Kidney (tissue), 14 donors: ENCODE results near the gene PA2G4. TPM values are rescaled to one million over a fixed set of nuclear protein-coding genes. Genes with fewer than 3 reads are reported as not detected.

Experiments
- DNase-seq, 5 donors: peaks; one replicate each; pipeline ENCODE4 v3.0.0-alpha.2; 2013 to 2020
- FAIRE-seq: peaks from 2 replicates; lab custom pipeline; 2012; peaks lifted over from hg19 to GRCh38; lab: Jason Lieb, UNC
- H3K27ac ChIP-seq, 2 donors: one replicate each; pipeline ENCODE4 v1.7.0; 2013; ENCODE audit warnings: low read depth in 2 of 2, low read length in 2 of 2, inconsistent platforms in 1 of 2
- H3K27me3 ChIP-seq: one replicate; pipeline ENCODE4 v1.7.1; 2013; ENCODE audit warnings: low read length, inconsistent platforms; ENCODE audit not compliant: control insufficient read depth, insufficient read depth
- H3K36me3 ChIP-seq, 3 donors: one replicate each; pipeline versions ENCODE4 v1.7.0 to v1.7.1; 2013; ENCODE audit warnings: low read length in 3 of 3, control low read depth in 1 of 3, inconsistent platforms in 1 of 3; ENCODE audit not compliant: insufficient read depth in 3 of 3, control insufficient read depth in 2 of 3
- H3K4me1 ChIP-seq, 3 donors: one replicate each; pipeline versions ENCODE4 v1.7.0 to v1.7.1; 2013; ENCODE audit warnings: low read length in 3 of 3, inconsistent platforms in 1 of 3, low read depth in 1 of 3; ENCODE audit not compliant: control insufficient read depth in 2 of 3, insufficient read depth in 2 of 3
- H3K4me3 ChIP-seq, 3 donors: one replicate each; pipeline versions ENCODE4 v1.7.0 to v1.8.1; 2013; ENCODE audit warnings: low read length in 3 of 3, control low read depth in 1 of 3, inconsistent platforms in 1 of 3
- H3K9ac ChIP-seq, 3 donors: one replicate each; pipeline versions ENCODE4 v1.7.0 to v1.7.1; 2013; ENCODE audit warnings: low read length in 3 of 3, control low read depth in 1 of 3, inconsistent platforms in 1 of 3
- H3K9me3 ChIP-seq, 3 donors: one replicate each; pipeline versions ENCODE4 v1.7.0 to v1.7.1; 2013; ENCODE audit warnings: low read length in 3 of 3, control low read depth in 1 of 3, inconsistent platforms in 1 of 3; ENCODE audit not compliant: control insufficient read depth in 2 of 3, insufficient read depth in 1 of 3
- intact Hi-C: fragments of 100-400 bp; cut with DNase I; formaldehyde crosslinking; loops from one replicate; pipeline ENCODE4 v1.11.1; 2022
- polyA plus RNA-seq: library from polyadenylated mRNA; stranded (reverse); fragments of 350-450 nt; fragmentation: Illumina TruSeq; extraction: RNeasy Lipid Tissue Mini Kit (QIAGEN cat#74804); gene quantifications from one replicate; pipeline ENCODE4 v1.2.3, GENCODE V29; 2014; ENCODE audit warnings: low read depth, low replicate concordance; ENCODE audit not compliant: insufficient read depth
- total RNA-seq: library from RNA; stranded (reverse); fragmentation: NEBNext Ultra II Directional; extraction: Animal tissue kit (Norgen Biotek cat#: 25700); gene quantifications from one replicate; pipeline ENCODE4 v1.2.1, GENCODE V29; 2021
- TF ChIP-seq, protein P1 (sequence below): IDR thresholded peaks from 3 replicates; pipeline ENCODE4 v1.5.1; 2012; ENCODE audit warnings: mild to moderate bottlenecking, moderate library complexity, borderline replicate concordance; ENCODE audit not compliant: insufficient read depth; ENCODE audit errors: extremely low read depth
- donor health status: control.
- donor health status: control.
- donor health status: control.
- donor health status: control.
- donor health status: control.
- donor health status: DM: yes; HTN: yes; CAD: no.
- donor health status: Normal renal cell carcinoma (clear cell type).

Gene PA2G4
- total and polyA plus RNA-seq, 2 donors from 2014 or later: 72.4 to 76.8 TPM

GRCh38 chr12:56124133-56124532 lies 19.8 kb downstream of the PA2G4 start:
- no peak overlapping the region for H3K4me3 ChIP-seq
- peaks cover 11 to 26% (median 18%) of the 10 kb centered on the region in 3 donors for H3K4me1 ChIP-seq
- intact Hi-C loops: loop anchor here (10.0 kb wide), 1 partner anchor 61 kb away; the partner anchor contains the start of gene SMARCC2
- no peak overlapping the region for H3K27ac ChIP-seq
- H3K27me3 ChIP-seq: no peaks in the 10 kb centered on the region
- H3K36me3 ChIP-seq: peaks cover 0 to 3% (median 0%) of the 10 kb centered on the region in 3 donors
- TF ChIP-seq, protein P1, sequence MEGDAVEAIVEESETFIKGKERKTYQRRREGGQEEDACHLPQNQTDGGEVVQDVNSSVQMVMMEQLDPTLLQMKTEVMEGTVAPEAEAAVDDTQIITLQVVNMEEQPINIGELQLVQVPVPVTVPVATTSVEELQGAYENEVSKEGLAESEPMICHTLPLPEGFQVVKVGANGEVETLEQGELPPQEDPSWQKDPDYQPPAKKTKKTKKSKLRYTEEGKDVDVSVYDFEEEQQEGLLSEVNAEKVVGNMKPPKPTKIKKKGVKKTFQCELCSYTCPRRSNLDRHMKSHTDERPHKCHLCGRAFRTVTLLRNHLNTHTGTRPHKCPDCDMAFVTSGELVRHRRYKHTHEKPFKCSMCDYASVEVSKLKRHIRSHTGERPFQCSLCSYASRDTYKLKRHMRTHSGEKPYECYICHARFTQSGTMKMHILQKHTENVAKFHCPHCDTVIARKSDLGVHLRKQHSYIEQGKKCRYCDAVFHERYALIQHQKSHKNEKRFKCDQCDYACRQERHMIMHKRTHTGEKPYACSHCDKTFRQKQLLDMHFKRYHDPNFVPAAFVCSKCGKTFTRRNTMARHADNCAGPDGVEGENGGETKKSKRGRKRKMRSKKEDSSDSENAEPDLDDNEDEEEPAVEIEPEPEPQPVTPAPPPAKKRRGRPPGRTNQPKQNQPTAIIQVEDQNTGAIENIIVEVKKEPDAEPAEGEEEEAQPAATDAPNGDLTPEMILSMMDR: no peak
- FAIRE-seq (no peak), DNase-seq (no peak)
- H3K9ac ChIP-seq: no peak overlapping the region
- H3K9me3 ChIP-seq: no peaks in the 10 kb centered on the region

- H3K4me3 ChIP-seq: peak overlapping the region in 2 of 3 donors; percentile 60 to 82
- FAIRE-seq: no peak
- peak overlapping the region; percentile 74 to 86 for H3K27ac ChIP-seq
- no peaks in the 10 kb centered on the region for H3K27me3 ChIP-seq
- no peak for DNase-seq
- no peaks in the 10 kb centered on the region for H3K9me3 ChIP-seq
- TF ChIP-seq, protein P1: no peak
- intact Hi-C loops: loop anchor here (10.0 kb wide), 1 partner anchor 58 kb away; the partner anchor contains the start of gene SMARCC2
- H3K9ac ChIP-seq: peak overlapping the region in 2 of 3 donors; percentile 63 to 68
- H3K4me1 ChIP-seq: peaks cover 11 to 25% (median 12%) of the 10 kb centered on the region in 3 donors
- H3K36me3 ChIP-seq: peaks cover 2 to 12% (median 2%) of the 10 kb centered on the region in 3 donors
Observed at GRCh38 chr12:56126732-56127239, 22.4 kb downstream of the PA2G4 start.

DNA sequence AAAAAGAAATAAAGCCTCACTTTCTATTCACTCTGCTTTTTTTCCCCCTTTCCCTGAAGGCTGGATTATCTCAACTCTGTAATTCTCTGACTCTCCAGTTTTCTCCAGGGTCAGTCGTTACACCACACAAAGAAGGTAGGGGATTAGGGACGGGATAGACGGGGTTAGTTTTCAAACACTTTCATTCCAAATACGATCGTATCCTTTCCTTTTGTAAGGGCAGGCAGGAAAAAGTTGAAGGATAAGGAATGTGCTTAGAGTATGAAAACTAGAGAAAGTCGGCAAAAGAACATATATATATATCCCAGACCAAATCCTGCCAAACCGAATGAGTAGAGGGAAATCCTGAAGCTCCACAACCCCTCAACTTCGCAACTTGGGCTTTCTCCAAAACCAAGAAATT lies 23.1 kb downstream of the PA2G4 start:
- DNase-seq (no peak), FAIRE-seq (no peak)
- no peaks in the 10 kb centered on the region for H3K27me3 ChIP-seq
- peak overlapping the region; percentile 60 to 82 (median 75) for H3K4me3 ChIP-seq
- H3K9ac ChIP-seq: peak overlapping the region; percentile 43 to 68 (median 67)
- peaks cover 11 to 25% (median 12%) of the 10 kb centered on the region in 3 donors for H3K4me1 ChIP-seq
- intact Hi-C loops: loop anchor here (10.0 kb wide), 1 partner anchor 57 kb away; the partner anchor contains the start of gene SMARCC2
- peaks cover 2 to 19% (median 9%) of the 10 kb centered on the region in 3 donors for H3K36me3 ChIP-seq
- TF ChIP-seq, protein P1: no peak
- peak overlapping the region; percentile 27 to 86 for H3K27ac ChIP-seq
- no peaks in the 10 kb centered on the region for H3K9me3 ChIP-seq
